Measurements from ENCODE around the gene DYNC2H1.

DYNC2H1 gene

DNA sequence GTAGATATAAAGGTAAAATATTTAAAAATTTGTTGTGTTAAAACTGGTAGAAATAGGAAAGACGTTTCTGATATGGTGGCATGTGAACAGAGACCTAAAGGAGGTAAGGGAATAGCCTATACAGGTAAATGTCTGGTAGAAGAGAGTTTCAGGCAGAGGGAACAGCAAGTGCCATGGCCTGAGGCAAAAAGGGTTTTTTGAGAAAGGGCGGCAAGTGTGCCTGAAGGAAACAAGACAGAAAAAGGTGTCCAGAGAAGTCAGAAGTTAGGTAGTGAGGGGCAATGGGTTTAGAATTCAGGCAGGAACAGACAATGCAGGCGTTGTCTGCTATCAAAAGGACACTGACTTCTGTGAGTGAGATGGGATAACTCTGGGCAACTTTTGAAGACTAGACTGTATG, 339.7 kb downstream of the DYNC2H1 start:
- no peaks in the 10 kb centered on the region for H3K27me3 ChIP-seq (ENCODE audit: insufficient read depth, poor library complexity, severe bottlenecking)
- H3K27ac ChIP-seq (replicated peaks) = no peak overlapping the region
- TF ChIP-seq GABPA (IDR thresholded peaks at IDR 0.05; ENCODE audit: low read depth) (no peak), POLR2AphosphoS5 (IDR thresholded peaks at IDR 0.05; ENCODE audit: low read depth) (no peak), SPI1 (IDR thresholded peaks at IDR 0.05; ENCODE audit: borderline replicate concordance, low read depth) (no peak)
- TF ChIP-seq, protein P1, sequence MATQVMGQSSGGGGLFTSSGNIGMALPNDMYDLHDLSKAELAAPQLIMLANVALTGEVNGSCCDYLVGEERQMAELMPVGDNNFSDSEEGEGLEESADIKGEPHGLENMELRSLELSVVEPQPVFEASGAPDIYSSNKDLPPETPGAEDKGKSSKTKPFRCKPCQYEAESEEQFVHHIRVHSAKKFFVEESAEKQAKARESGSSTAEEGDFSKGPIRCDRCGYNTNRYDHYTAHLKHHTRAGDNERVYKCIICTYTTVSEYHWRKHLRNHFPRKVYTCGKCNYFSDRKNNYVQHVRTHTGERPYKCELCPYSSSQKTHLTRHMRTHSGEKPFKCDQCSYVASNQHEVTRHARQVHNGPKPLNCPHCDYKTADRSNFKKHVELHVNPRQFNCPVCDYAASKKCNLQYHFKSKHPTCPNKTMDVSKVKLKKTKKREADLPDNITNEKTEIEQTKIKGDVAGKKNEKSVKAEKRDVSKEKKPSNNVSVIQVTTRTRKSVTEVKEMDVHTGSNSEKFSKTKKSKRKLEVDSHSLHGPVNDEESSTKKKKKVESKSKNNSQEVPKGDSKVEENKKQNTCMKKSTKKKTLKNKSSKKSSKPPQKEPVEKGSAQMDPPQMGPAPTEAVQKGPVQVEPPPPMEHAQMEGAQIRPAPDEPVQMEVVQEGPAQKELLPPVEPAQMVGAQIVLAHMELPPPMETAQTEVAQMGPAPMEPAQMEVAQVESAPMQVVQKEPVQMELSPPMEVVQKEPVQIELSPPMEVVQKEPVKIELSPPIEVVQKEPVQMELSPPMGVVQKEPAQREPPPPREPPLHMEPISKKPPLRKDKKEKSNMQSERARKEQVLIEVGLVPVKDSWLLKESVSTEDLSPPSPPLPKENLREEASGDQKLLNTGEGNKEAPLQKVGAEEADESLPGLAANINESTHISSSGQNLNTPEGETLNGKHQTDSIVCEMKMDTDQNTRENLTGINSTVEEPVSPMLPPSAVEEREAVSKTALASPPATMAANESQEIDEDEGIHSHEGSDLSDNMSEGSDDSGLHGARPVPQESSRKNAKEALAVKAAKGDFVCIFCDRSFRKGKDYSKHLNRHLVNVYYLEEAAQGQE (IDR thresholded peaks at IDR 0.05; ENCODE audit: insufficient replicate concordance, low read depth) = no peak
- TF ChIP-seq, protein P2, sequence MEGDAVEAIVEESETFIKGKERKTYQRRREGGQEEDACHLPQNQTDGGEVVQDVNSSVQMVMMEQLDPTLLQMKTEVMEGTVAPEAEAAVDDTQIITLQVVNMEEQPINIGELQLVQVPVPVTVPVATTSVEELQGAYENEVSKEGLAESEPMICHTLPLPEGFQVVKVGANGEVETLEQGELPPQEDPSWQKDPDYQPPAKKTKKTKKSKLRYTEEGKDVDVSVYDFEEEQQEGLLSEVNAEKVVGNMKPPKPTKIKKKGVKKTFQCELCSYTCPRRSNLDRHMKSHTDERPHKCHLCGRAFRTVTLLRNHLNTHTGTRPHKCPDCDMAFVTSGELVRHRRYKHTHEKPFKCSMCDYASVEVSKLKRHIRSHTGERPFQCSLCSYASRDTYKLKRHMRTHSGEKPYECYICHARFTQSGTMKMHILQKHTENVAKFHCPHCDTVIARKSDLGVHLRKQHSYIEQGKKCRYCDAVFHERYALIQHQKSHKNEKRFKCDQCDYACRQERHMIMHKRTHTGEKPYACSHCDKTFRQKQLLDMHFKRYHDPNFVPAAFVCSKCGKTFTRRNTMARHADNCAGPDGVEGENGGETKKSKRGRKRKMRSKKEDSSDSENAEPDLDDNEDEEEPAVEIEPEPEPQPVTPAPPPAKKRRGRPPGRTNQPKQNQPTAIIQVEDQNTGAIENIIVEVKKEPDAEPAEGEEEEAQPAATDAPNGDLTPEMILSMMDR (IDR thresholded peaks at IDR 0.05; ENCODE audit: insufficient read depth, low read length) = no peak
- H3K4me3 ChIP-seq (replicated peaks; ENCODE audit: insufficient read depth, low read length) = no peak overlapping the region
- no peak for DNase-seq (ENCODE audit: low read depth in 1 of 2, low spot score in 1 of 2)

DNA sequence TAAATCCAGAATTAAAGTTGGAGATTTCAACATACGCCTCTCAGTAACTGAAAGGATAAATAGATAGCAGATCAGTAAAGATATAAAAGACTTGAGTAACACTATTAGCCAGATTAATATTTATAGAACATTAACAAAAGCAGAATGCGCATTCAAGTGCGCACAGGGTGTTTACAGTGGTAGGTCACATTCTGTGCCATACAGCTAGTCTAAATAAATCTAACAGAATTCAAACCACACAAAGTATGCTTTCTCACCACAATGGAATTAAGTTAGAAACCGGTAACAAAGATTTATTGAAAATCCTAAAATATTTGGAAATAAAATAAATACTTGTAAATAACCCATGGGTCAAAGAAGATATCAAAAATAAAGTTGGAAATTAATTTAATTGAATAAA, 341.0 kb downstream of the DYNC2H1 start:
- TF ChIP-seq, protein P2 (IDR thresholded peaks at IDR 0.05; ENCODE audit: insufficient read depth, low read length) = no peak
- TF ChIP-seq POLR2AphosphoS5 (IDR thresholded peaks at IDR 0.05; ENCODE audit: low read depth) (no peak), SPI1 (IDR thresholded peaks at IDR 0.05; ENCODE audit: borderline replicate concordance, low read depth) (no peak), GABPA (IDR thresholded peaks at IDR 0.05; ENCODE audit: low read depth) (no peak)
- TF ChIP-seq, protein P1 (IDR thresholded peaks at IDR 0.05; ENCODE audit: insufficient replicate concordance, low read depth) = no peak
- DNase-seq (ENCODE audit: low read depth in 1 of 2, low spot score in 1 of 2) = no peak
- H3K27me3 ChIP-seq (ENCODE audit: insufficient read depth, poor library complexity, severe bottlenecking) = no peaks in the 10 kb centered on the region
- H3K27ac ChIP-seq (replicated peaks) = no peak overlapping the region
- no peak overlapping the region for H3K4me3 ChIP-seq (replicated peaks; ENCODE audit: insufficient read depth, low read length)

DNA sequence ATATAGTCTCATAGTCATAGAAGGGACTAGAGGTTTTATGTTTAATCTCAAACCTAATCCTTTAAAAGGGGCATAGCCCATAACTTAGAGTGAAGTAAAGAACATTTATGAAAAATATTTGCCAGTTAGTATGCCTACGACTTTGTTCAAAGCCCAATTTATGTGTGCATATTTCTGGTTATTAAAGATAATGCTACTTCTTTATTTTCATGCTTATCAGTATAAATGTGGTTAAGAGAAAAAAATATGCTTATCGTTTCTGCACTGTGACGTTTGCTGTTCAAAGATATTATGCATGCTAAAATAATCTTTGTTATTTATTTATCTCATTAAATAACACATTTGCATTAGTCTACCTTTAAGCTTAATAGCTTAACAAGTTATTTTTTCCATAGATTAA, 343.9 kb downstream of the DYNC2H1 start:
- H3K27me3 ChIP-seq (ENCODE audit: insufficient read depth, poor library complexity, severe bottlenecking) = no peaks in the 10 kb centered on the region
- TF ChIP-seq GABPA (IDR thresholded peaks at IDR 0.05; ENCODE audit: low read depth) = no peak
- TF ChIP-seq, protein P1 (IDR thresholded peaks at IDR 0.05; ENCODE audit: insufficient replicate concordance, low read depth) = no peak
- no peak for TF ChIP-seq SPI1 (IDR thresholded peaks at IDR 0.05; ENCODE audit: borderline replicate concordance, low read depth)
- TF ChIP-seq, protein P2 (IDR thresholded peaks at IDR 0.05; ENCODE audit: insufficient read depth, low read length) = no peak
- no peak for TF ChIP-seq POLR2AphosphoS5 (IDR thresholded peaks at IDR 0.05; ENCODE audit: low read depth)
- H3K4me3 ChIP-seq (replicated peaks; ENCODE audit: insufficient read depth, low read length) = no peak overlapping the region
- H3K27ac ChIP-seq (replicated peaks) = no peak overlapping the region
- no peak for DNase-seq (ENCODE audit: low read depth in 1 of 2, low spot score in 1 of 2)

All from HL-60 (cell line).